Activated CD8-positive, alpha-beta memory T cell treated with anti-CD3 and anti-CD28 coated beads, Interleukin-2, amount 50 U/mL, for 24 hours (primary cell): ENCODE data around the gene TBC1D1.

Experiments used
- DNase-seq: peaks from one replicate; pipeline ENCODE4 v3.0.0-alpha.2; 2020; ENCODE audit errors: extremely low read depth

Gene TBC1D1

DNA sequence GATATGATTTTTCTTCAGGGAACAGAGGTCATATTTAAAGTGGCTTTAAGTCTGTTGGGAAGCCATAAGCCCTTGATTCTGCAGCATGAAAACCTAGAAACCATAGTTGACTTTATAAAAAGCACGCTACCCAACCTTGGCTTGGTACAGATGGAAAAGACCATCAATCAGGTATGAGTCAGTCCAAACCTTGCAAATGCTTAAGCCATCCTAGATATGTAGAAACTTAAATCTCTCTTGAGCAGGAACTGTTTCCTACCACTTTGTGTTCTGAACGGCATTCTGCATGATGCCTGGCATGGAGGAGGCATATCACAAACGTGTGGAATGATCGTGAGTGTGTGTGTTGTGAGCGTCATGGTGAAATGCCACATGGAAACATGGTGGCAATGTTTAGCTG lies 234.1 kb downstream of the TBC1D1 start:
- no peak for DNase-seq

DNA sequence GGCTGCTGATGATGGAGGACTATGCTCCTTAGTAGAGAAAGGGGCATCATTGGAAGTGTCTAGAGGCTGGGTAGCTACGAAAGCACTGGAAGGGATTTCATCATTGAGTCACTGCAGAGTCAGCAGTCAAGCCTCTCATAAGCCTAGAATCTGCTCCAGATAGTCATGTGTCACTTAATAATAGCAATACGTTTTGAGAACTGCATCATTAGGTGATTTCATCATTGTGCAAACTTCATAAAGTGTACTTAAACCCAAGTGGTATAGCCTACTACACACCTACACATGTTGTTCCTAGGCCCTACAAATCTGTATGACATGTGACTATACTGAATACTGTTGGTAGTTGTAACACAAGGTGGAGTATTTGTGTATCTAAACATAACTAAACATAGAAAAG lies 234.9 kb downstream of the TBC1D1 start:
- DNase-seq, result no peak

DNA sequence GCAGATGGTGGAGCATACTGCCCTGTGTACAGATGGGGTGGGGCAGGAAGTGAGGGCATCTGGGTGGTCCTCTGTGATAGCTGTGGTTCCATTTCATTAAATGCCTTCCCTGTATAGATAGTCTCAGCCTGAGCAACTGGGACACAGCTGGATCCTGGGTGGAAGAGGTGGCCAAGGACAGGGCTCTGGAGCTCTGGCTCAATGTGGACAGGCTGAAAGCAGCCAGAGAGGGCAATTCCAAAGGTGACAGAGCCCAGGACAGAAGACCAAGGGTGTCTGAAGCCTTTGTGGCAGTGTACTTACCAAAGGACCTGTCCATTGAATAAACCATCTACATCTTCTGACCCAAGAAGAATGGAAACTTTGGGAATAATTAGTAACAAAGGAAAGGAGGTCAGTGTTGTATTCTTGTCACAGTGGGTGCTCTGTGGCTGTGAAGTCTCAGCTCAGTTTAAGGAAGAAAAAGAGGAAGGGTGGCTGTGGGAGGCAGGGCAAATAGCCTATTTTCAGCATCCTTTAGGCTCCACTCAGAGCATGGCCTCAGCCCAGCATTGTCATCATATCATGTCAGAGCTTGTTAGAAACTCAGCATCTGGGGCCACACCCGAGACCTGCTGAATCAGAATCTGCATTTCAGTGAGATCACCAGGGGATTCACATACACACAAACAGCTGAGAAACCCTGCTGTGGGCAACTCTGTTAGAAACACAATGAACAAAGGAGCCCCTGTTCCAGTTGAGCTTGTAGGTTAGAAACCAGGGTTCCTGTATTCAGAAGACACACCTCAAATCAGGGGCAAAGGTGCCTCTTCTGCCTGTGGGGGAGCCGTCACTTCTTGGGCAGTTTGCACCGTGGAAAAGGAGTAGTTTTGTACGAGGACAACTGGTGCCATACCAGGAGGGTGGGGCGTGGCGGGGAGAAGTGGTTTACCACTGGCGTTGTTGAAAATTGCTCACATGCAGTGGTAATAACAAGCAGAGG lies 237.9 kb downstream of the TBC1D1 start:
- DNase-seq, result peak; percentile 58

- DNase-seq, result no peak
Measured at GRCh38 chr4:38129460-38130227, 238.8 kb downstream of the TBC1D1 start.

DNA sequence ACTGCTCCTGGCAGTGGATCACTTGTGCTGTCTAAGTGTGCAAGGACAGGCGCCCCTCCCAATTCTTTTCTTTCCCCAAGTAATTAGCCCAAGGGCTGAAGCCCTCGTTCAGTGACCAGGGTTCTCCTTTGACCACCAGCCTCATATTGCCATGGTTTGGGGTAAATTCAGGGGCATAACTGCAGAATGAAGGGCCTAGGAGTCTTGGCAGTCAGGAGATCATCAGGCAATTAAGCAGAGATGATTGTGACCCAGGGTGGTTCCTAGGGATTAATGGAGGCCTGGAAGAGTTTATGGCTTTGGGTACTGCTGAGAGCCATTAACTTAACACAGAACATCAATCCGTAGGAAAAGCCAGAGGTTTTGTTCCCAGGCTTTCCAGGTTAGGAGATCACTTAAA lies 240.0 kb downstream of the TBC1D1 start:
- DNase-seq, result no peak

DNA sequence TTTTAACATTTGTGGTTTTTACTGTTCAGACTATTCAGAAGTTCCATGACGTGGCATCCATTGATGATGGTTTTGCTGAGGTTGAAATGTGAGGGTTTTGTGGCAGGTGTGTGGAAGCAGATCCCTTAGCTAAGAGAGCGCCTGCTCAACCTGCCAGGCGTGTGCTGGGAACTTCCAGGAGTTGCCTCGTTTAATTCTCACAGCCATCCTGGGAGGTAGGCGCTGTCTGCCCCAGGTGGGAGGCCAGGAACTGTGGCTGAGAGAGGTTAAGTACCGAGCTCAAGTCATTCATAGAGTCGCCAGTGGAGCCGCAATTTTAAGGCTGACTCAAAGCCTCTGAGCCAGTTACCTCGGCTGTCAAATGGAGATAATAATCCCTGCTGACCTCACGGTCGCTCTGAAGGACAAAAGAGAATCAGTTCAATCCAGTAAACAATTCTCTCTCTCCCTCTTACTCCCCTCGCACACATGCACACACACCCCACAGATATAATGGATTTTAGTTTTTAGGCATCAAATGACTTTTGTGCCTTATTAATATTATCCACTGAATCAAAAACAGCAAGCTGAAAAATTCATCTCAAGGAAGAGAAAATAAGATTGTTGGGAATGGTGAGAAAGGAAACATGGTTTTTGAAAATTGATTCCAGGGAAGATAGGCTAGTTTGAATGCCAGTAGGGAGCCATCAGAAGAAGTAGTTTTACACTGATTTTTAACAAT lies 240.6 kb downstream of the TBC1D1 start:
- DNase-seq, result peak; percentile 45

GRCh38 chr4:38132107-38132673 lies 241.3 kb downstream of the TBC1D1 start:
- DNase-seq, result peak; percentile 49

DNA sequence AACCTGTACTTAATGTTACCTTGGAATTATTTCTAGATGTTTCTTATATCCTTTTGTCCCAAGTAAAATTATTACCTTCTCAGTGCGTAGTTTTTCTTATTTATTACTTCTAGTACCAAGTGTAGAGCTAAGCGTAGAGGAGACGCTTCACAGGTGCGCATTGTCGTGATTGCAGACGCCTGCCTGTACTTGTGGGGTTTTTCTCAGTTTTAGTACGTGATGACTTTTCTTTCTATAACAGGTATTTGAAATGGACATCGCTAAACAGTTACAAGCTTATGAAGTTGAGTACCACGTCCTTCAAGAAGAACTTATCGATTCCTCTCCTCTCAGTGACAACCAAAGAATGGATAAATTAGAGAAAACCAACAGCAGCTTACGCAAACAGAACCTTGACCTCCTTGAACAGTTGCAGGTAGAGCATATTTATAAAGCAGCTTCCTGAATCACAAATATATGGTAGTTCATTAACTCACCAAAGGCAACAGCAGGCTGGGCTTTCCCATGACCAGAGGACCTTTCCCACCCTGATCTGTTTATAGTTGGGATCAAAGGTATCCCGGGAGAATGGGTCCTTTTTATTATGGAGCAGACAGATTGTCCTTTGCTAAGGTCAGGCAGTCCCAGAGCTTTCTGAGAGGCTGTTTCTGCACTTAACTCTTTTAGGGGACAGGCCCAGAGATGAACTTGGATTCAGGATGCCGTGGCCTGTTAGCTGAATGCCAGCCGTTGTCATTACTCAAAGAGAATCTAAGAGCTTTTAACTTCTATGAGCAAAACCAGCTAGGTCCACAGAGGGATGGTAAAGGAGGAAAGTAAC lies 242.2 kb downstream of the TBC1D1 start:
- DNase-seq, result no peak

GRCh38 chr4:38133711-38134480 lies 243.0 kb downstream of the TBC1D1 start:
- DNase-seq, result no peak

GRCh38 chr4:38135201-38135600 lies 244.3 kb downstream of the TBC1D1 start:
- DNase-seq, result no peak

DNA sequence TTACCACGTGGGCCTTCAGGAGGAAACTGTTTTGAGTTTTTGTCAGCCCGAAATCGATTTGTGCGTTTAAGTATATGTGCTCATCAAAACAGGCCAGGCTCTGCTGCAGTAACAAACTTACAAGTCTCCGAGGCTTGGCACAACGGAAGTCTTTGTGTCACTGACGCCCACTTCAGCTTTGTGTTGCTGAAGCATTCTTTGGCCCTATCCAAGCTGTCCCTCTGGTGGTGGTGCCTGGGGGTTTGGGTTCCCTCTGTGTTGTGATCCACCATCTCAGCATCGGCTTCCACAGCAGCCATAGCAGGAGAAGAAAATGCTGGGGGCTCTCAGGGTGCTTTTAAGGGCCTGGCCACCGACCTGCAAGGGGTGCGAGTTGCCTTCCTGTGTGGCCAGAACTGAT lies 245.7 kb downstream of the TBC1D1 start:
- no peak for DNase-seq

GRCh38 chr4:38137080-38137479 lies 246.2 kb downstream of the TBC1D1 start:
- DNase-seq, result no peak

DNA sequence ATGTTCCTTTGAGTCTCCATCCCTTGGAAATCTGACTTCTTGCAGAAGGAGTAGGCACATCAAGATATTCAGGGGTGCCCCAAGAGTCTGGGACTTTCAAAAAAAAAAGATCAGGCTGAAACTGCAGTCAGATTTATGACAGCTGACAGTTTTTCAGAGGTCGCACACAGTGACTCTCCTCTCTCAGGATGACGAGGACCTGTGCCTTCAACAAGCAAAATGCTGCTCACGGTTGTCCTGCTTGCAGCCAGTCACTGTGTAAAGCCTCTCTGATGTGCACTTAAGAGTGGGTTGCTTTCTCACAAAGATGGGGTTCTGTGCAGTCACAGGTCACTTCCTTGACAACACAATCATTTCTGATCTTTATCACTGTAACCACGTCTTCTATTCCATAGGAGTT lies 247.5 kb downstream of the TBC1D1 start:
- no peak for DNase-seq

DNA sequence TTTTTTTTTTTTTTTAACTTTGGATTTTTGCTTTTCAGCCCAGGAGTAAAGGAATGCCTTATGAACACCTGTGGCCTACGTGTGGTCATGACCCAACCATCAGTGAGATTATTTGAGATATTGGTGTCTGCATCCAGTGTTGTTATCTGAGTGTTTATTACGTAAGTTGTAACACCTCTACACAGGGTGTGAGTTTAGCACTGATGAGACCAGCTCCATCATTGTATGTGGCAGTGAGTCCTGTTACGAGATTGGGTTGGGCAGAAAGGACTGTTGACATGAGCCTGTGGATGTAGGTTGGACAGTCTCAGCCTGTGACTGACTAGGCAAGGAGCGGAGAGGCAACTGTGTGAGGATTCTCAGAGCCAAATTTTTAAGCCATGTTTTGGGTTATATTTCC lies 248.3 kb downstream of the TBC1D1 start:
- no peak for DNase-seq

- no peak for DNase-seq
Measured at GRCh38 chr4:38140643-38141203, 249.8 kb downstream of the TBC1D1 start.

DNA sequence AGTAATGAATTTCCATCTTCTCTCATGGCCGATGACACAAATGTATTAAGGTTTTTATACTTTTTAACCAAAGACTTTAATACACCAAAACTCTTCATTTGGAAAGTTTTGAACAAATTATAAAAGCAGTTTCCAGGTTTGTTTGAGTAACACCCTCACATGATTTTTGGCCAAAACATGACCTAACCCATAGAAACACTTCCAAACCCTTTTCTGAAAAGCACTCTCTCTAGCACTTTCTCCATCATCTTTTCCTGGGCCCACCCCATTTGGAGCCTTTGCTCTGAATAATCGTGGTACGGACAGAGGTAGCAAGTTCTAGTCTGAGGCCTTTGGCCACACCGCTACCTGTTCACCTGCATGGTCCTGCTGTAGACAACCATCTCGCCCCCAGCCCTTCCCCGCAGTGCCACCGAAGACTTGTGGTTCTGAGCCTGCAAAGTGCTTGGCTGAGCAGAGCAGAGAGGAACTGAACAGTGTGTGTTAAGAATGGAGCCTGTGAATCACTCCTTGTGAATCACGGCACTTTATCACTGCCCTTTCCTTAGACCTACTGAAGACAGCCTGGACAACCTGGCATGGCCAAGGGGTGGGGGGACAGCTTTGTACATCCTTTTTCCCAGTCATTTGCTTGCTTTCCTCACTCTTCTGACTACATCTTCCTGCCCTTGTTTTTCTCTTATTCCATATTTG lies 251.1 kb downstream of the TBC1D1 start:
- no peak for DNase-seq

- no peak for DNase-seq
Measured at GRCh38 chr4:38144031-38144430, 253.1 kb downstream of the TBC1D1 start.

DNA sequence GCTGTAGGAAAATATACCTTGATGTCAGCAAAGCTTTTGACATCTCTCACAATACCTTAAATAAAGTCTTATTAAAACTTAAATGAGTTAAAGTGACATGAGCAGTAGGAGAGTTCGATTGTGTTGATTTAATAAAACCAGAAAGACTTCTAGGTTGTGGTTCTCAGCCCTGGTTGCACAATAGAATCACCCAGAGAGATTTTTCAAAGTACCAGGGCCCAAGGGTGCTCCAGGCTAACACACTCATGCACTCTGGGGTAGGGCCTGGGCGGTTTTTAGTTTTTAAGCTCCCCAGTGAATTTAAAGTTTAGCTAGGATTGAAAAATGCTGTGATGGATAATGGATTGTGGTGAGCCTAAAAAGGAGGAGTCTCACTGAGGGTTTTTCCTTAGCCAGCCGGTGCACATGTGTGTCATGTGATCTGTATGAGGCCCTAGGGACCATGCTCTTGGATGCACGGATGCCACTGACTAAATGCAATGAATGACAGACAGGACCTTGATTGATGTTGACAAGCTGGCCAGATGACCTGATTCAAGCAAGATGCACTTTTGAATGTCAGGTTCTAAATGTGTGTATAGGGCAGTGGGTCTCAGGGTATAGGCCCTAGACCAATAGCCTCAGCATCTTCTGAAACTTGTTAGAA lies 254.3 kb downstream of the TBC1D1 start:
- DNase-seq, result no peak

DNA sequence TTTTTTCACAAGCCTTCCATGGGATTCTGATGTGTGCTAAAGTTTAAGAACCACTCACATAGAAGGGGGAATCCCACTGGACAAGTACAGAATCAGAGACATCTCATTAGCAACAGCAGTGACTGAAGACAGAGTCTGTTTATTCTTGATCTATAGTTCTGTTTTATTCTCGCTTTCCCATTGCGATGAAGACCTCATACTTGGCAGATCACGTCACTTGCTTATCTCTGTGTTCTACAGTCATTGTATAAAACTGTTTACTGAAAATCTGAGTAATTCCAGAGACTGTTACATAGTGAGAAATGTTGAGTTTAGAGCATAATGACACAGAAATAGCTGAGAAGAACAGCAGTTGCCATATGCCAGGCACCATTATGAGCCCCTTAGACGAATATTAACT lies 254.9 kb downstream of the TBC1D1 start:
- DNase-seq, result no peak
